ENCODE measurements around the gene TPRN.

TPRN gene

DNA sequence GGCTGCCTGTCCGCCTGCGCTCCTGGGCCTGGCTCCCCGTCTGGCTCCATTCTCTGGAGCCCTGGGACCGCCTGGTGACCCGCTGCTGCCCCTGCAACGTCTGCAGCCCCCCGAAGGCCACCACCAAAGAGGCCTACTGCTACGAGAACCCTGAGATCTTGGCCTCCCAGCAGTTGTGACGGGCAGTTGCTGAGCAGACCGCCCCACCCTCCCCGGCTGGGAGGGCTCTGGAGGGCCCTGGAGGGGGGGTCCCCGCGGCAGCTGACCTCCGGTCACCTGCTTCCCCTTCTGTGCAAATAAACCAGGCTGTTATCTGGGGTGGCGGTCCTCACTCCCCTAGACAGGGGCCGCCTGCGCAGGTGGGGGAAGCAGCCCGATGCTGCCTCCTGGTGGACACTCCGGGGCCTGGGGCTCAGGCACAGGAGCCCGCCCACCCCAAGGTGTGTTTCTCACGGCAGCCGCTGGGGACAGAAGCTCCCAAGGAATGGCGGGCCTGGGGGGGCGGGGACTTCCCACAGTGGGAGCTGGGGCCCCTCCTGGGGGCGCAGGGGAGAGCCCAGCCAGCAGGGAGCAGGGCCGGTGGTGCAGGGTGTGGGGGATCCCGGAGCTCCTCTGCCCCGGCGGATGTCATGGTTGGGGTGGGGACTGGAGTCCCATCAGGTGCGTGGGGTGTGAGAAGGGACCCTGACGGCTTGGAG, 35.8 kb upstream of the TPRN start:
- DNase-seq = peak; percentile 64

DNA sequence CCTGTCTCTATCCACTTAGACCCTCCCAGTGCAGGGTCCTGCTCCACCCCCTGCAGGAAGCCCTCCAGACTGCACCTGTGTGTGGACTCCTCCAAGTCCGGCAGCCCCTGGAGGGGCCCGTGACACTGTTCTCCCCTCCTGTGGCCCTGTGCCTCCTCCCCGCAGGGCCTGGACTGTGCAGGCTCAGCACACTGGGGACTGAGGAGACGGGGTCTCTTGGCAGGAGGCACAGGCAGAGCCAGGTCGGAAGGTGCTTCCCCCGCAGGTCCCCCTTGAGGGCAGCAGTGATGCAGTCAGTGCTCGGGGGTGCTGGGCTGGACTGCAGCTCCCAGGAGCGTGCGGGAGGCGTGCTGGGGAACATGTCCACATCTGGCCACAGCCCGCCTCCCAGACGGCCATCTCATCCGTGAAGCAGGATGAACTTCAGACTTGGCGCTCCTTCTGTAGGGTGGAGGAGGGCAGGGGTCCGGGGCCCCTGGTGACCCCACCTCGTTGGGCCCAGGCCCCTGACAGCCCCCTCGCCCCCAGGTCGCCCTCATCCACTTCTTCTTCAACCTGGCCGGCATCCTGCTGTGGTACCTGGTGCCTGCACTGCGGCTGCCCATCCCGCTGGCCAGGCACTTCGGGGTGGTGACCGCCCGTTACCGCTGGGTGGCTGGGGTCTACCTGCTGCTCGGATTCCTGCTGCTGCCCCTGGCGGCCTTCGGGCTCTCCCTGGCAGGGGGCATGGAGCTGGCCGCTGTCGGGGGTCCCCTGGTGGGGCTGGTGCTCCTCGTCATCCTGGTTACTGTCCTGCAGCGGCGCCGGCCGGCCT, 35.1 kb upstream of the TPRN start:
- DNase-seq = no peak

DNA sequence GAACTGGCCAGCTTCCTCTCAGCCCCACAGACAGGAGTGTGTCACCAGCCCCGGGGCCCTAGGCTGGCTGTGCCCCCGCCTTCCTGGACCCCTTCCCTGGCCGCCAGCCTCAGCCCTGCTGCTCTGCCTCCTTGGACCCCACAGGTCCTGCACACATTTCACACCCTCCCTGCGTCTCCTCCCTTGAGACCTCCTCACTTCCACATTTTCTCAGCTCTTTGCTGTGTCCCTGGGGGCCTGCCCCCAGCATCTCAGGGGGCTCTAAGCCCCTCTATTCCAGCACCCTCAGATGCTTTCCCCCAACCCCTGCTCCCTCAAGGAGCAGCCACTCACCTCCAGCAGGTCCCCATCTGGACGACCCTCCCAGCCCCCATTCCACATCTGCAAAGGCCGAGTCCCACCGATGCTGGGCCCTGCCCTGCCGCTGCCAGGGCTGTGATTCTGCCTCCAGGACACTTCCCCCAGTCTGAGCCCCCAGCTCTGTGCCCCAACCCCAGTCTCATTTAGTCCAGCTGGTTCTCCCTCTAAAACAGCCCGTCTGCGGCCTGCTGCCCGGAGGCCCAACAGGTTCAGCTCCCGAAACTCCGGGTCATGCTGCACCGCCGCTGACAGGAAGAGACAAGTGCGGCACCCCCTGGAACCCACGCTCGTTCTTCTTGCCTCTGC, 34.4 kb upstream of the TPRN start:
- no peak for DNase-seq

DNA sequence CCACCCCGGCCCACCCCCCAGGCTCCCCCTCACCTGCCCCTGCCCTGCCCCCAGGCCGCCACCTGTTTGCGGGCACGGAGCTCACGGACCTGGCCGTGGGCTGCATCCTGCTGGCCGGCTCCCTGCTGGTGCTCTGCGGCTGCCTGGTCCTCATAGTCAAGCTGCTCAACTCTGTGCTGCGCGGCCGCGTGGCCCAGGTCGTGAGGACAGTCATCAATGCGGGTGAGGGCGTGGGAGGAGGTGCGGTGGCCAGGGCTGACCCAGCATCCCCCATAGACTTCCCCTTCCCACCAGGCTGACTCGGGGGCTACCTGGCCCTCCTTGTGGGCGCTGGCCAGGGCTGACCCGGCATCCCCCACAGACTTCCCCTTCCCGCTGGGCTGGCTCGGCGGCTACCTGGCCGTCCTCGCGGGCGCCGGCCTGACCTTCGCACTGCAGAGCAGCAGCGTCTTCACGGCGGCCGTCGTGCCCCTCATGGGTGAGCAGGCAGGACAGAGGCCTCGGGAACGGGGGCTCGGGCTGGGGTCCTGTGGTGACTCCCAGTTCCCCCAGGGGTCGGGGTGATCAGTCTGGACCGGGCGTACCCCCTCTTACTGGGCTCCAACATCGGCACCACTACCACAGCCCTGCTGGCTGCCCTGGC, 33.6 kb upstream of the TPRN start:
- DNase-seq = no peak

DNA sequence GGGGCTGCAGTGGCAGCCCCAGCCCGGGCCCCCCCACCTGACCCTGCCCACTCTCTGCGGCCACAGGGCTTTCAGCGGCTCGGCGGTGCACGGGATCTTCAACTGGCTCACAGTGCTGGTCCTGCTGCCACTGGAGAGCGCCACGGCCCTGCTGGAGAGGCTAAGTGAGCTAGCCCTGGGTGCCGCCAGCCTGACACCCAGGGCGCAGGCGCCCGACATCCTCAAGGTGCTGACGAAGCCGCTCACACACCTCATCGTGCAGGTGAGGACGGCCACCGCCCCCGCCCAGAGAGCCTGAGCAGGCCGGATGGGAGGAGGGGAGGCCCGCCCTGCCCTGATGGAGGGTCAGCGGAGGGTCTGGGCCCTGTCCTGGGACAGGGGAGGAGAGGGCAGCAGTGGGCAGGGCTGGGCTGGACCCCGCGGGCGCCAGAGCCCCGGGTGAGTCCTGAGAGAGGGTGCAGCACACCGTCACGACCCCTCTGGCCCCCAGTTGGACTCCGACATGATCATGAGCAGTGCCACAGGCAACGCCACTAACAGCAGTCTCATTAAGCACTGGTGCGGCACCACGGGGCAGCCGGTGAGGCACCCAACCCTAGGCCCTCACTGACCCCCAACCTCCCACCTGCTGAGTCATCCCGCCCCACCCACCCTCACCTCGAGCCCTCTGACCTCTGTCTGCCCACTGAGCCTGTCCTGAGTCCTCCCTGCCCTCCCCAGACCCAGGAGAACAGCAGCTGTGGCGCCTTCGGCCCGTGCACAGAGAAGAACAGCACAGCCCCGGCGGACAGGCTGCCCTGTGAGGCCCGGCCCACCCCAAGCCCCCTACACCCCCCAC, 32.8 kb upstream of the TPRN start:
- no peak for DNase-seq

DNA sequence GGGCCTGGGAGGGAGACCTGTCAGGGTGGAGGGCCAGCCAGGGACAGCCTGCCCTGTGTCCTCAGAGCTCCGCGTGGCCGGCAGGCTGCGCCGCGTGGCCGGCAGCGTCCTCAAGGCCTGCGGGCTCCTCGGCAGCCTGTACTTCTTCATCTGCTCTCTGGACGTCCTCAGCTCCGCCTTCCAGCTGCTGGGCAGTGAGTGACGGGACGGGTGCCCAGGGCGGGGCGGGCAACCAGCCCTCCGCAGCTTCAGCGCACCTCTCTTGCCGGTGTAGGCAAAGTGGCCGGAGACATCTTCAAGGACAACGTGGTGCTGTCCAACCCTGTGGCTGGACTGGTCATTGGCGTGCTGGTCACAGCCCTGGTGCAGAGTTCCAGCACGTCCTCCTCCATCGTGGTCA, 32.0 kb upstream of the TPRN start:
- no peak for DNase-seq

DNA sequence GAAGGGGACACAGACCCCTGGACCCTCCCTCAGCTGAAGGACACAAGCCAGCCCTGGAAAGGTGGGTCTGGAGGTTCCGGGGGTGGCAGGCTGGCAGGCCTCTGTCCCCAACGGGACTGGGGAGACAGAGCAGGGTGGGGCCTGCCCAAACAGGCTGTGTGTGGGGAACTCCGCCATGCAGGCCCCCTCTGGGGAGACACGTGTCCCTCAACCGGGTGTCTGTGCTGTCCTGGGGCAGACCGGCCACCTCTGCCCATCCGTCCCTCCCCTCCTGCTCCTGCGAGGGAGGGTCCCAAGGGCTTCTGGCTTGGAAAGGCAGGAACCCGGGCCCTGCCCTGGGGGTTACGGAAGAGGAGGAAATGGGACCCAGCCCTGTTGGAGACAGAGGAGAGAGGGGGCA, 31.6 kb upstream of the TPRN start:
- no peak for DNase-seq

DNA sequence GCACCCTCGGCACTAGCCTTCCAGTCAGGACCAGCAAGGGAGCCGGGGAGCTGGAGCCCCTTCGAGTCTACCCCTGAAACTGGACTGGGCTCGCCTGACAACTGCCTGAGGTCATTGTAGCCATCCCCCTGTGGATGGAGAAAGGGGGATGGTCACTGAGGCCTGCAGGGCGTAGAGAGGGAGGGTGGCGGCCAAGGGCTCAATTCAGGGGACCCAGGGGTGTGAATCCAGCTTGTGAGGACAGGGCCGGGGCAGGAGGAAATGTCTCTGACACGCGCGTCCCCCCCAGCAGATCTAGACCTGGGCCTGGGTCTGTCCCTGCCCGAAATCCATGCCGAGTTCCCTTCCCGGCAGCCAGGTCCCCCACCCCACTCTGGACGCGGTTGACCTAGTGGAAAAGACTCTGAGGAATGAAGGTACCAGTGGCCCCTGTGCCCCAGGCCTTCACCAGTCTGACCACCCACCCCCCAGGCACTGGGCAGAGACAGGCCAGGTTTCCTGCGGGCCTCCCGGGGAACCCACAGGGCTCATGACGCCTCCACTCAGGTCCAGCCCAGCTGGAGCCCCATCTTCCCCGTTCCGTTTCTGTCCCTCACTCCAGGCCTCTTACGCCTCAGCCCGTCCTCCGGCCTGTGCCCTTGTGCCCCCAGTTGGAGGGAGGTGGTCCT, 31.0 kb upstream of the TPRN start:
- no peak for DNase-seq

DNA sequence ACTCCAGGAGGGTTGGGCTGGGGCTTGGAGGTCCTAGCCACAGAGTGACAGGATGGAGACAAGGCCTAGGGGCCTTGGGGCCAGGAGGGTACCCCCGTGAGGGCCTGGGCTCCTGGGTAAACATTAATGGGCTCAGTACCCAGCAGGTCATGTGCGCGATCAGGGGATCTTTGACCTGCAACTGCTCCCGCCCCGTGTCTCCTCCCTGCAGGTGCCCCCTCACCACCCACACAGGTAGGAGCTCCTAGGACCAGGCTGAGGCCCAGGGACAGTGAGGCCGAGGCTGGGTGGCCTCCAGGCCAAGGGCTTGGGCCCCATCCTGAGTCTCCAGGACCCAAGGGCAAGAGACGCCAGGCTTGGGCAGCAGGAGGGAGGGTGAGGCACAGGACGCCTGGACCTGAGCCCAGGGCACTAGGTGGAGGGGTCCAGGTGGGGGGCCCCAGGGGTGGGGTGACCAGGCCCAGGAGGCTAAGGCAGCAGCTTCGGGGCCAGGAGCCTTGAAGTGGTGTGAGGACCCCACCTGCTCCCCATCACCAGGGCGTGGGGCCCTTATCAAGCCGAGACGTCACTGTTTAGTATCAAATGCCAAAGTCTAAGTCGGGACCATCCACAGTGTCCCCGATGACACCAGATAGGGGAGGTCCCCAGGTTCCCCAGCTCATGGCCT, 30.3 kb upstream of the TPRN start, which contains the start of gene SLC34A3:
TSS of gene SLC34A3 (plus strand) at position 197 of the 667 bp plus-strand sequence. CDS start 802 bp downstream, outside the sequence.
- DNase-seq = no peak

DNA sequence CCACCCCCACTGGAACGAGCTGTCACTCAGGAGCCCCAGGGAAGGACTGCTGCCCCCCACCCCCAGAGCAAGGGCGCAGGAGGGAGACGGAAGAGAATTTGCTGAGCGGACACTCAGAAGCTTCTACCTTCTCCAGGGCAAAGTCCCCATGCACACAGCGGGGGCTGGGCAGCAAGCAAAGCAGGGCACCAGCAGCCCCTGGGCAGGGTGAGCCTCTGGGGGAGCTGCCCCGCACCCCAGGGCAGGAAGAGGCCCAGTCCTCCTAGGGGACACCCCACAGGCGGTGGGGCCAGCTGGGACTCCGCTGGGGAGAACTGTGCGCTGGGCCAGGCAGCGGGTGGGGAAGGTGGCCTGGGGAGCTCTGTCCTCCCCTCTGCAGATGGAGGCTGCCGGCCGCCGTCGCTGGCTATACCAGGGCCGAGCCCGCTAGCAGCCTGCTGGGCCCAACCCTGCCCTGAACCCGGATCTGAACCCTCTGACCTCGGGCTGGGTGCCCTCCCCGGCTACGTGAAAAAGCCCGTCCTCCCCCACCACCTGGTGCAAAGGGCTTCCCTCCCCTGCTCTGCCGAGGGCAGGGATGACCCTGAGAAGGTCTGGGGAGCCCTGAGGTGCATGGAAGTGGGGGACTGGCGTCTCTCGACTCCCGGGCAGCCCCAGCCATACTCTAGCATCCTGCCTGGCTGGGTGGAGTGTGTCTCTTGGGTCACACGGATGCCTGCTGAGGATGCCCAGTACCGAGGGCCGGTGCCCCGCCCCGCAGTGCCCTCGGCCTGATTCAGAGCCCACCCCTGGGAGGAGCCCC, 29.6 kb upstream of the TPRN start:
- no peak for DNase-seq

DNA sequence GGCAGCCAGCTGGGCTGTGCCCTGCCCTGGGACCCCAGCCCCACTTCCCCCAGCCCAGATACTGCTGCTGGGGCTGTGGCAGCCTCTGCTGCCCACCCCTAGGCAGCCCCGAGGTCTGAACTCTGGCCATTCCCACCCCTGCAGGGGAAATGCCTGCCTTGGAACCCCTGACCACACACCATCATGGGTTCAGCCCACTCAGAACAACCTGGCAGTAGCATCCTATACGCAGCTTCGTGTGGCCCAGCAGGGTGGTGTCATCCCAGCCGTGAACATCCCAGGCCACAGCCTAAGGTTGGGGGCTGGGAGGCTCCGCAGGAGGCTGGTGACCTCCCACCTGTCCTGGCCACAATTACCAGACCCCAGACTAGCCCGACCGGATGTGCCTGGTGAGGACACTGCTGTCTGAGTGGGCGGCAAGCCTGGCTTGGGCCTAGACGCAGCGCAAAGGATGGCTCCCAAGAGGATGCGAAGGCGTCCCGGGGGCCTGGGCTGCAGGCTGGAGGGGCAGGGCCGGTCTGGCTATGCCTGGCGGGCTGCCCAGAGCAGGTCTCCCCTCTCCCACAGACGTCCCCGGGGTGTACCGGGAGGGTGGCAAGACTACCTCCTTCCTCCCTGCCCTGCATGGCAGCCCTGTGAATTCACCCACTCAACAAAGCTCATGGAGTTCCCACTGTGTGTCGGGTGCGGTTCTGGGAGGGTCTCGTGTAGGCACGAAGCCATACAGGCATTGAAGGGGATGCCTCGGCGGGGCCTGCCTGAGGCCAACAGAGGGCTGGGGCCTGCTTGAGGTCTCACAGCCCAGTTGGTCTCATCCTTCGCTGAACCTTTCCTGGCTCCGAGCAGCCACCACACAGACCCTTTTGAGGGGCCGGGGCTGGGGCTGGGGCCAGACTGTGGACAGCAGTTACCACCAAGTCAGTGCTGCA, 28.7 kb upstream of the TPRN start:
- DNase-seq = no peak

DNA sequence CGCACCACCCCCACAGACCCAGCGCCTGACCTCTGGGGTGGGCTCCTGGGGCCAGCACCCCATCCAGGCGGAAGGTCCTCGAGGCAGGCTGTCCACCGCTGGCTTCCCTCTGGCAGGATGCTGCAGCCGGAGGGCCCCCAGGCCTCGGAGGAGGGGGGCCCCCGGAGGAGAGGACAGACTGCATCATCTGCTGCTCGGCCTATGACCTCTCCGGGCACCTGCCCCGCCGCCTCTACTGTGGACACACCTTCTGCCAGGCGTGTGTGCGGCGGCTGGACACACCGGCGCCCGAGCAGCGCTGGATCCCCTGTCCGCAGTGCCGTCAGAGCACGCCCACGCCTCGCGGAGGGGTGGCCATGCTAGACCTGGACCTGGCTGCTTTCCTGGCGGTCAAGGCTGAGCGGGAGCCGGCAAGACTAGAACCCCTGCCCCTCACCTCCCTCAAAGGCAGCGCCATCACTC, 28.0 kb upstream of the TPRN start:
- no peak for DNase-seq

DNA sequence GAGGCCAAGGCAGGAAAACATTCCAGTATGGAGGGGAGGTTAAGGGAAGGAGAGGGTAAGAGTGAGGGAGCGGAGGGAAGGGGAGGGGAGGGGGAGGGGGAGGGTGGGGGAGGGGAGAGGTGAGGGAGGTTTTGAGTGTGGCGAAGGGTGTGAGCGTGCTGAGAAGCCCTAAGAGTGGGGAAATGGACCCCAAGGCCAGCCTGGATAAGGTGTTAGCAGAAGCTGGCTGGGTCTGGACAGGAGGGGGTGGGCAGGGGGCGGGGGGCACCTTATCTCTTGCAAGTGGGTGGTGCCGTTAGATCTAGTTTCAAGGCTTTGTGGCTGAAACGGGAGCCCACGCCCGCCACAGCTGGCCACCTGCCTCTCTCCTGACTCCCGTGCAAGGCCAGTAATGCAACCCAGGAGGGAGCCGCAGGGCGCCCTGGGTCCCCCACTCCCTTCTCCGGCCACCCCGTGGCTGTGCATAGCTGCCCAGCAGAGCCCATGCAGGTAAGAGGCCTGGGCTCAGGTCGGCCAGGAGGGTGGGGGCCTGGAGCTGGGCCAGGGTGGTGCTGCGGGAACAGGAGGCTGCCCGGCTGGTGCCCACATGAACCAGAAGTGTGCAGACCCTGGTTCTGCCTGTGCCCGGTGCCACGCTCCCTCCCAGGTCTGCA, 27.4 kb upstream of the TPRN start:
- DNase-seq = no peak

DNA sequence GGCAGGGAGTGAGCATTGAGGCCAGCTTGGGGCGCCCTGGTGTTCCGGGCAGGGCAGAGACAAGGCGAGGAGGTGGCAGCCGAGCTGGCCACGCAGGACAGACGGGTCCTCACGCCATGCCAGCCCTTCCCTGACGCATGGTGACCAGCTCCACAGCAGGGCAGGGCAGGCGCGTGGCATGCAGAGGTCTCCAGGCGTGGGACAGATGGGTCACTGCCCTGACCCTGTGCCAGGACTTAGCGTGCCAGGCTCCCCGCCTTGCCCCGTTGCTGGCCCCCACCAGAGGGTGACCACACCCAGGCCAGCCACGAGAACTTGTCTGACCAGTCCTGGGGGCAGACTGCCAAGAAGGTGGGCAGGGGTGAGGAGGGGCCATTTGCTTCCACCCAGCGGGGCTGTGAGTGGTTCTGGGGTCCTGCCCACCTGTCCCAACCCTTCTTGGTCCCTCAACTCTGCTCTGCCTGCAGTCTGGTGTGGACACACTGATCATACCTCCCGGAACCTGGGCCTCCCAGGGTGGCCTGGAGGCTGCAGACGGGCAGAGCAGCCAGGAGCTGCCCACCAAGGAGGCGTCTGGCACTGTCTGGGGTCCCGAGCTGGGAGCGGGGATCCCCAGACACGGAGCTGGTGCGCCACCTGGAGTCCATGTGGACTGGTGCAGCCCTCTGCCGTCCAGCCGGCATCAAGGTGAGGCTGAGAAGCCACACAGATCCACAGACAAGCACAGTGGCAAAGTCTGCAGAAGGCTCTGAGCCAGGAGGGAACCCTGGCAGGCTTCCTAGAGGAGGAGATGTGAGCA, 26.7 kb upstream of the TPRN start, which contains the start of gene RNF224:
TSS of gene RNF224 (plus strand) at position 449 of the 799 bp plus-strand sequence. CDS start 834 bp downstream, outside the sequence.
- peak; percentile 54 for DNase-seq

DNA sequence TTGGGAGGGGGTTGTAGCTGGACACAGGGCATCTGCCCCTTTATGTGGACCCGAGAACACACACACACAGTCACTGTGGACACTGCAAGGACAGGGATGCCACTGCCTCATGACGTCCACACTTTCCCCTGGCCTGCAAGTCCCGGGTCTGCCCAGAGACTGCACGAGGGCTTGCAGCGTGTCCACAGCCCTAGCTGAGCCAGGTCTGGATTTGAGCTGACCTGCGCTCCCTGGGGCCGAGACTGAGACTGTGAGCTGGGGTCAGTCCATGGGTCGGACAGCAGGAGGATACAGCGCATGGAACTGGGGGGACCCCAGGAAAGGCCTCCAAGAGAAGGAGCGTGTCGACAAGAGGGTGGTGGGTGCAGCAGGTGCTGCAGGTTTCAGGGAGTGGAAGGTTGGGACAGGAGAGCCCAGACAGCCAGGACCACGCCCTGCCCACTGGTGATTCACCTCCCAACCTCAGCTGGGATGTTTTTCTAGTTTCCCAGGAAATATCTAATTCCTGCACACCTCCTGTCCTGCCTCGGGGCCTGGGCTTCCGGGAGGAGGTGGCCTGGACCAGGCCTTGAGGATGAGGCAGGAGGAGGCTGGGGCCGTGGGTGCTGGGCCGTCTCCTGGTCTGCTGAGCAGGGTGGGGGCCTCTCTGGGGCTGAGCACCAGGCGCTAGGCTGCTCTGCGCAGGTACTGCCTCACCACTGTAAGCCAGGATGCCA, 26.0 kb upstream of the TPRN start:
- no peak for DNase-seq

DNA sequence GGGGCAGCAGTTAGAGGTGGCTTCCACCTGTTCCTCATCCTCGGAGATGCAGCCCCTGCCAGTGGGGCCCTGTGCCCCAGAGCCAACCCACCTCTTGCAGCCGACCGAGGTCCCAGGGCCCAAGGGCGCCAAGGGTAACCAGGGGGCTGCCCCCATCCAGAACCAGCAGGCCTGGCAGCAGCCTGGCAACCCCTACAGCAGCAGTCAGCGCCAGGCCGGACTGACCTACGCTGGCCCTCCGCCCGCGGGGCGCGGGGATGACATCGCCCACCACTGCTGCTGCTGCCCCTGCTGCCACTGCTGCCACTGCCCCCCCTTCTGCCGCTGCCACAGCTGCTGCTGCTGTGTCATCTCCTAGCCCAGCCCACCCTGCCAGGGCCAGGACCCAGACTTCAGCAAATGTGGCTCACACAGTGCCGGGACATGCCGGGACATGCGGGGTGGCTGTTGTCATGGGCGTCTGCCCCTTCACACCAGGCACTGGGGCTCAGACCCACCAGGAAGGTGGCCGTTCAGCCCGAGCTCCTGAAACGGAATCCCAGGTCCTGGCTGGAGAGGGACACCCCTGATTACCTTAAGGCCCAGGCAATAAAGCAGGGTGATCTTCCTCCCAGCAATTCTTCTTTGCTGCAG, 25.3 kb upstream of the TPRN start:
- no peak for DNase-seq
